ENCODE measurements around the gene FAM163A. TPM values are rescaled to one million over a fixed set of nuclear protein-coding genes. Genes with fewer than 3 reads are reported as not detected.

The FAM163A gene
- total and polyA plus RNA-seq, 9 of the 15 experiments (the other 6 are each of a cell fraction or from before 2014, with no cell fraction given): not detected

- TF ChIP-seq HNRNPK (IDR thresholded peaks at IDR 0.05; ENCODE audit: low read depth, low read length, poor library complexity, severe bottlenecking) (no peak), HIVEP1 (CRISPR knock-in tag; IDR thresholded peaks at IDR 0.05) (no peak), ZNF354B (CRISPR knock-in tag; IDR thresholded peaks at IDR 0.05) (no peak), CAMTA2 (CRISPR knock-in tag; conservative IDR thresholded peaks at IDR 0.05) (no peak), CGGBP1 (CRISPR knock-in tag; IDR thresholded peaks at IDR 0.05) (no peak), THRB (CRISPR knock-in tag; conservative IDR thresholded peaks at IDR 0.05) (no peak), TRIM24 (IDR thresholded peaks at IDR 0.05) (no peak), ZC3H11A (IDR thresholded peaks at IDR 0.05; ENCODE audit: low read depth, low read length) (no peak), PURB (CRISPR knock-in tag; IDR thresholded peaks at IDR 0.05; ENCODE audit: low read depth) (no peak), HEY1 (CRISPR knock-in tag; IDR thresholded peaks at IDR 0.05; ENCODE audit: borderline replicate concordance) (no peak), CTCF (IDR thresholded peaks at IDR 0.05 in 2 of 3, conservative IDR thresholded peaks at IDR 0.05 in 1 of 3; ENCODE audit: insufficient read depth in 2 of 3, low read depth in 1 of 3, low read length in 3 of 3) (peak; percentile 87 to 97 (median 90)), TAF1 (IDR thresholded peaks at IDR 0.05; ENCODE audit: control insufficient read depth, extremely low read depth, insufficient read depth, low read length, severe bottlenecking) (no peak), NFXL1 (CRISPR knock-in tag; IDR thresholded peaks at IDR 0.05) (no peak), SMARCE1 (IDR thresholded peaks at IDR 0.05) (no peak), BACH1 (tag; IDR thresholded peaks at IDR 0.05) (no peak)
Measured at GRCh38 chr1:179809506-179810366, 66.6 kb downstream of the FAM163A start (continued).
